RPMI7951 (cell line): Measurements from ENCODE around the gene OR52E4. TPM values are rescaled to one million over a fixed set of nuclear protein-coding genes. Genes with fewer than 3 reads are reported as not detected.

Experiments used
- DNase-seq: peaks from one replicate; pipeline ENCODE4 v3.0.0-alpha.2; 2012; ENCODE audit warnings: low read depth
- total RNA-seq: library from RNA; depleted of rRNA; stranded (reverse); fragments of >200 nt; shearing (Covaris generic); gene quantifications from 2 replicates; pipeline ENCODE4 v1.2.3, GENCODE V29; 2014; rRNA removed

OR52E4 gene
- total RNA-seq, 1 experiment from 2014 or later: not detected

DNA sequence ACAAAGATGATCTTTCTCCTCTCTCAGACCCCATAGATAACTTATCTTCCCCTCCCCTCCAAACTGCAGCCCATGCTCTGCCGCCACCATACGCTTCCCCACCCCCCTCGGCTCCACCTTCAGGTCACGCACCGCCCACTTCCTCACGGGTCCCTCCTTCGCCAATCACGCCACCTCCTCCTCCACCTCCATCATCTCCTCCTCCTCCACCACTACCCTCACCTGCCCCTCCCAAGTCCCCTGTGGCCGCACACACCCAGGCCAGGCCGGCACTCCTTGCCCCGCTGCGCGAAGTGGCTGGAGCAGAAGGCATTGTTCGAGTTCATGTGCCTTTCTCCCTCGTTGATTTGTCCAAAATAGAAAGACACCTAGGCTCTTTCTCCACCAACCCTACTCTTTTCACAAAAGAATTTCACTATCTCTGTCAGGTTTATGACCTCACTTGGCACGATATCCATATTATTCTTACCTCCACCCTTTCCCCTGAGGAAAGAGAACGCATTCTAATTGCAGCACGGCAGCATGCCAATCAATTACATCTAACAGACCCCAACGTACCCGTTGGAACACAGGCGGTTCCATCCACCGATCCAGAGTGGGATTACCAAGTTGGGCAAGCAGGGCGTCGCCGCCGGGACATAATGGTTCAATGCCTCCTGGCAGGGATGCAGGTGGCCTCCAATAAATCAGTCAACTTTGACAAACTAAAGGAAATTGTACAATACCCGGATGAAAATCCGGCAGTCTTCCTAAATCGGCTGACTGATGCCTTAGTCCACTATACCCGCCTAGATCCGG lies 49.3 kb downstream of the OR52E4 start:
- DNase-seq: no peak

DNA sequence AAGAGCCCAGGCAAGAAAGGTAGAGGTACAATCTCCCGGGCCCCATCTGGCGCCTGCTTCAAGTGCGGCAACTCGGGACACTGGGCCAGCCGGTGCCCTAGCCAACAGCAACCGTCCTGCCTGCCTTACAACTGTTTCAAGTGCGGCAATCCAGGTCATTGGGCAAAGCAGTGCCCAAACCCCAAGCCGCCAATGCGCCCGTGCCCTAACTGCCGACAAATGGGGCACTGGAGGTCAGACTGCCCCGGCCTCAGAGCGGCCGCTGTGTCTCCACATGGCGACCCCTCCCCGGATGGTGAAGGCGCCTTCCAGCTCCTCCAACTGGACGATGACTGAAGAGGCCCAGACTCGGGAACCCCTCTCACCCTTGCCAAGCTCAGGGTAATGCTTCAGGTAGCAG lies 50.2 kb downstream of the OR52E4 start:
- DNase-seq: no peak

DNA sequence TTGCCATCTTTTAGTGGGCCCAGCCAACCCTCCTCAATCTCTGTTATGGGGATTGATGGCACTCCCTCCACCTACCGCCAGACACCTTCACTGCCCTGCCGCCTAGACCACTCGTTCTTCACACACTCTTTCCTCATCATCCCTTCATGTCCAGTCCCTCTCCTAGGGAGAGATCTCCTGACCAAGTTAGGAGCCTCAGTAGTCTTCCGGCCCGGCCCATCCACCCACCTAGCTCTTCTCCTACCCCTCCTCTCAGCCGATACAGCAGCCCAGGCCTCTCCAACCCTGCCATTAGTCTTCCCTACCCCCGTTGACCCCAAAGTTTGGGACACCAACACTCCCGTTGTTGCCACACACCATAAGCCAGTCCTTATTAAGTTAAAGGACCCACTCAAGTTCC lies 50.6 kb downstream of the OR52E4 start:
- DNase-seq: no peak

DNA sequence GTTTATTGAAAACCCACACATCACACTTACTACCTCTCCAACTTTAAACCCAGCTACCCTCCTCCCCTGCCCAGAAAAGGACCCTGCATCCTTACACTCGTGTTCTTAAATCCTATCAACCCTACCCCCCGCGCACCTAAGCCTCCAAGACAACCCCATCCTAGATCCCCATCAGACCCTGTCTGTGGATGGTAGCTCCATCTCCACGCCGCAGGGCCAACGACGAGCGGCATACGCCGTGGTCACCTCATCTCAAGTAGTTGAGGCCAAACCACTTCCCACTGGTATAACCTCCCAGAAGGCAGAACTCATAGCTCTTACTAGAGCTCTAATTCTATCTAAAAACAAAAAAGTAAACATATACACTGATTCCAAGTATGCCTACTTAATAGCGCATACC lies 52.2 kb downstream of the OR52E4 start:
- no peak for DNase-seq

DNA sequence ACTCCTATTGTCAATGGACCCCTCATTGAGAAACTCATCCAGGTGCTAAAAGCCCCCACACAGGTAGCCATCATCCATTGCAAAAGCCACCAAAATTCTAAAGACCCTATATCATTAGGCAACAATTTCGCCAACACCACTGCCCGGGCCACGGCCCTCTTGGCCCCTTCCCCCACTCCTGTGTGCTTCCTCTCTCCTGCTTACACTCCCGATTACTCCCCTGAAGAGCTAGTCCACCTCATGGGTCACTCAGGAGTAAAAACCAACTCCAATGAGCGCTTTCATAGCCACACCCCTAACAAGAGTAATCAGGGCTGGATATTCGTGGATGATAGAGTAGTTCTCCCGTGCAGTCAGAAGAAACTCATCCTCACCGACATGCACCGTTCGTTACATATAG lies 52.7 kb downstream of the OR52E4 start:
- no peak for DNase-seq

Other genes starting within 250 kb of the OR52E4 start
- gene TRIM5, start 195.6 kb upstream of the OR52E4 start, total RNA-seq: 14.8 and 17.8 TPM in 2 replicates
- 5.5 and 10.1 TPM in 2 replicates for gene TRIM22, start 190.8 kb upstream of the OR52E4 start, total RNA-seq
- gene OR56B1, start 144.2 kb upstream of the OR52E4 start, total RNA-seq: not detected in 2 replicates
- not detected in 2 replicates for gene OR52N4, start 126.4 kb upstream of the OR52E4 start, total RNA-seq
- not detected in 2 replicates for gene OR52N5, start 97.3 kb upstream of the OR52E4 start, total RNA-seq
- gene OR52N1, start 89.4 kb upstream of the OR52E4 start, total RNA-seq: not detected in 2 replicates
- not detected in 2 replicates for gene OR52N2, start 71.7 kb upstream of the OR52E4 start, total RNA-seq
- gene OR52E6, start 38.7 kb upstream of the OR52E4 start, total RNA-seq: not detected in 2 replicates
- not detected in 2 replicates for gene OR52E8, start 22.9 kb upstream of the OR52E4 start, total RNA-seq
- not detected in 2 replicates for gene OR52E5, start 12.6 kb downstream of the OR52E4 start, total RNA-seq
- gene OR56A3, start 61.6 kb downstream of the OR52E4 start, total RNA-seq: not detected in 2 replicates
- gene OR56A5, start 87.9 kb downstream of the OR52E4 start, total RNA-seq: not detected in 2 replicates
- not detected in 2 replicates for gene OR52L1, start 106.4 kb downstream of the OR52E4 start, total RNA-seq
- gene OR56A4, start 126.3 kb downstream of the OR52E4 start, total RNA-seq: not detected in 2 replicates
- not detected in 2 replicates for gene OR56A1, start 150.1 kb downstream of the OR52E4 start, total RNA-seq
- gene OR56B4, start 227.1 kb downstream of the OR52E4 start, total RNA-seq: not detected in 2 replicates